ENCODE results near the gene RAB5B.
A peak's percentile ranks its signal among the peaks of the same experiment; 100 is the strongest.
"Not testable (repeated sequence)": the region's sequence is repeated elsewhere in the genome, so short reads cannot be mapped to it uniquely, and the experiment has no call there.

The RAB5B gene

DNA sequence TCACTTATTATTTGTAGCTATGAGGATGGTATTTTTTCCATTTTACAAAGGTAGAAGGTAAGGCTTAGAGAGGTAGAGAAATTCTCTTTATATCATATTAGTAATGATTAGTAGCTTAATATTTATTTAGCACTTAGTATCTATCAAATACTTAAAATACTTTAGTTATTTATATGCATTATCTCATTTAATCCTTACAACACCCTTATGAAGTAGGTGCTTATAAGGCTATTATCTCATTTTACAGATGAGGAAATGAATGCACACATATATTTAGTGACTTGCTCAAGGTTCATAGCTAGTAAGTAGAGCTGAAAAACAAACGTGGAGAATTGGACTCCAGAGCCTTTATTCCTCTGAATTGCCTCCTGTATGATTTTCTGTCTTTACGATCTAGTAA is 11.0 kb downstream of the RAB5B start:
- DNase-seq = no peak

DNA sequence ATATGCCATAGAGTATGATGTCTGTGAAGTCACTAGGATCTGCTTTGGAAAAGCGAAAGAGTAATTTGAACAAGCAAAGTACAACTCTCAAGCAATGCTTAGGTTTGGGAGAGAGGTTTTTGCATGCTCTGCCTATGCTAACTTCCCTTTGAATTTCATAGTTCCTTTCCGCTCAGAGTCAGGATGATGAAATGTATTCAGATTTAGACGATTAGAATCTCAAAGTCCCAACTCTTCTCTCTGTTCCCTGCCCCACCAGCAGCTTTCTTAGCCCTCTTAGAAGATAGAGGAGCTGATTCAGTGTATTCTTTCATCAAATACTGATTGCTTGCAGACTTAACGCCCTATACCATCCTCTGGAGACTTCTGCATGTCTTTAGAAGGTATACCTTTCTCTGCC is 11.5 kb downstream of the RAB5B start:
- no peak for DNase-seq

DNA sequence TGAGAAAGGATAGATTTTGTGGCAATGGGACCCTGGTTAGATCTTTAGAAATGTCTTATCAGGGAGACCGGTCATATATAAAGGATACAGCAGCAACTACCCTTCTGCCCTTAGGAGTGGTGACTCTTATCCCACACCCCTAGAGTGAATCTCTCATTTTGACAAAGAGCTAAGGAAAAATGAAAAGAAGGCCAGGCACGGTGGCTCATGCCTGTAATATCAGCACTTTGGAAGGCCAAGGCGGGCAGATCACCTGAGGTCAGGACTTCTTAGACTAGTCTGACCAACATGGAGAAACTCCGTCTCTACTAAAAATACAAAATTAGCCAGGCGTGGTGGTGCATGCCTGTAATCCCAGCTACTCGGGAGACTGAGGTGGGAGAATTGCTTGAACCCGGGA is 12.1 kb downstream of the RAB5B start:
- DNase-seq = not testable (repeated sequence)

GRCh38 chr12:55991110-55991509 is 17.2 kb downstream of the RAB5B start:
- no peak for DNase-seq

GRCh38 chr12:55993230-55993853 is 19.5 kb downstream of the RAB5B start:
- DNase-seq = no peak

DNA sequence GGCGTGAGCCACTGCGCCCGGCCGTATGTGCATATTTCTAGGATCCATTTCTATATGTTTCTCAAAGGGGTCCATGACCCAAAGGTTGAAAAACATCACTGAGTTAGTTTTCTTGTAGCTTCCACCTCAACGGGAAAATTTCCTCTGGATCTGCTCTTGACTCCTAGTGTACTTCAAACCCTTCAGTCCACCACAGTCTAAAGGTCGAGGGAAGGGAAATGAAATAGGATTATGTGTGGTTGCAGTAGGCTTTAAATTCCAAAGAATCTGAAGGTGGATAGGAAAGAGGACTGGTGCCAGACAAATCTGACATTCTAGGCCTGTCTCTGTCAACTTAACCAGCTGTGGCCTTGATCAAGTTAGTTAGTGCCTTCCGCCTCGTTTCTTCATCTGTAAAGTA is 21.5 kb downstream of the RAB5B start:
- no peak for DNase-seq

DNA sequence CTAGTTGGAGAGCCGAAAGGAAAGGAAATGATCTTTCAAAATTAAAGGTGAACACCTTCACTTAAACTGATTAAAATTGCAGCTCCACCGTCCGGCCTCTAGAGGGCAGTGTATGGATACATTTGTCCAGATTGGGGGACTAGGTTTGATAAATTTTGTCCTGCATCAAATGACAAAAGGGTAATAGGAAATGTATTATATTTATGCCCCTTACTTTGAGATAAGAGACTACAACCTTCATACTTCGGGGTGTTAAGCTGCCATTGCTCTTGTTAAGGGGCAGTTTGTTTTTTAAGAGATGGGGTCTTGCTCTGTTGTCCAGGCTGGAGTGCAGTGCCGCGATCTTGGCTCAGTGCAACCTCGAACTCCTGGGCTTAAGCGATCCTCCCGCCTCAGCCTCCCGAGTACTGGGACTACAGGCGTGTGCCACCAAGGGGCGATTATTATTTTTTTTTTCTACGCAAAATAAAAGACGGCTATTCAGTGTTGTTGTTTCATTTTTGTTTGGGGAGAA is 22.4 kb downstream of the RAB5B start:
- DNase-seq = peak; percentile 71 to 85

GRCh38 chr12:55996715-55997534 is 23.0 kb downstream of the RAB5B start, which contains the start of gene SUOX:
SUOX (plus strand) TSS chr12:55997276; CDS start chr12:56002222, 4,946 bp downstream.
- peak; percentile 52 to 80 for DNase-seq

DNA sequence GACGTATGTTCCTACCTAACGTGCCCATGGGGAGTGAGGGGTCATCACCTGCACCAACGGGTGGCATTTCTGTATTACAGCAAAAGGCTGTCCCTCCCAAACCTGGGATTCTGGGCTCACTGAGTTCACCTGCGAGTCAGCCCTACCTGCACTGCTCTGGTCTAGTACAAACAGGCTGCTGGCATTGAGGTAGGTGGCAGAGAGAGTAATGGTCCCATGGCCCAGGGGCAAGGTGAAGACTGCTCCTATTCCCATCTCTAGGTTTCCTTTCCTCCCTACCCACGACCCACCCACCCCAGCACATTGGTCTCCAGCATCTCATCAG is 23.6 kb downstream of the RAB5B start:
- DNase-seq = no peak

- peak in 1 of 2 donors; percentile 38 for DNase-seq
These were observed 25.6 kb downstream of the RAB5B start for GRCh38 chr12:55999522-55999921.

GRCh38 chr12:55999999-56000540 is 26.2 kb downstream of the RAB5B start:
- DNase-seq = not testable (repeated sequence)

DNA sequence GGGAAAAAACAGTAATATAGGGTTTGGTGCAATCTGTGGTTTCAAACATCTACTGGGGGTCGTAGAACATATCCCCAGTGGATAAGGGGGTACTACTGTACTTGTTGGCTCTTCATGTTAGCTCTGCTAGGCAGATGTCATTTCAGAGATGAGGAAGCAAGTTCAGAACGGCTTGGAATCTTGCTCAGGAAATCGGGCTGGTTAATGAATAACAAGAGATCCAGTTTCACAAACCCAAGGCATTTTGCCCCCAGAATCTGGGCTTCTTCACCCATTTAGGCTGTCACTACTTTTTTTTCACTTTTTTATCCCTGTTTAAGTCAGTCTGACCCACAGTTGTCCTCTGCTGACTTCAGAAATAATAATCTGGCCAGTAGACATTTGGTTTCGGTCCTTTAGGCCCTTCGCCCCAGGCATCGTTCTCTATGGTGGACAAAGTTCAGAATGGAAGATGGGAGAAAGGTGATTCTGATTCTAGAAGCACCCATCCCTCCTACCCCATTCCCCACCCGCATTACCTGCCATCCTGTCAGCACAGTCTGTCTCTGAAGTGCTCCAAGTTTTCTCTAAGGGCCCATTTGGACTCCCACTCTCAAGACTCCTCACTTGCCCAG is 27.7 kb downstream of the RAB5B start:
- DNase-seq = no peak

DNA sequence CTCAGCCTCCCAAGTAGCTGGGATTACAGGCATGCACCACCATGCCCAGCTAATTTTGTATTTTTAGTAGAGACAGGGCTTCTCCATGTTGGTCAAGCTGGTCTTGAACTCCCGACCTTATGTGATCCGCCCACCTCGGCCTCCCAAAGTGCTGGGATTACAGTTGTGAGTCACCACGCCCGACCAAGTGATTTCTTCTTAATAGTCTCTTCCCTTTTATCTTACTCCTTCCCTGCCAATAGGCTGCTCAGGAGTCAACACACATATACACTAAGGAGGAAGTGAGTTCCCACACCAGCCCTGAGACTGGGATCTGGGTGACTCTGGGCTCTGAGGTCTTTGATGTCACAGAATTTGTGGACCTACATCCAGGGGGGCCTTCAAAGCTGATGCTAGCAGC is 29.5 kb downstream of the RAB5B start:
- DNase-seq = peak in 1 of 2 donors; percentile 5

- DNase-seq = no peak
These were observed 30.3 kb downstream of the RAB5B start for GRCh38 chr12:56004211-56004610.

- DNase-seq = peak; percentile 59 to 75
These were observed 34.0 kb downstream of the RAB5B start for GRCh38 chr12:56007564-56008559.

GRCh38 chr12:56010111-56010570 is 36.3 kb downstream of the RAB5B start:
- DNase-seq = no peak

DNA sequence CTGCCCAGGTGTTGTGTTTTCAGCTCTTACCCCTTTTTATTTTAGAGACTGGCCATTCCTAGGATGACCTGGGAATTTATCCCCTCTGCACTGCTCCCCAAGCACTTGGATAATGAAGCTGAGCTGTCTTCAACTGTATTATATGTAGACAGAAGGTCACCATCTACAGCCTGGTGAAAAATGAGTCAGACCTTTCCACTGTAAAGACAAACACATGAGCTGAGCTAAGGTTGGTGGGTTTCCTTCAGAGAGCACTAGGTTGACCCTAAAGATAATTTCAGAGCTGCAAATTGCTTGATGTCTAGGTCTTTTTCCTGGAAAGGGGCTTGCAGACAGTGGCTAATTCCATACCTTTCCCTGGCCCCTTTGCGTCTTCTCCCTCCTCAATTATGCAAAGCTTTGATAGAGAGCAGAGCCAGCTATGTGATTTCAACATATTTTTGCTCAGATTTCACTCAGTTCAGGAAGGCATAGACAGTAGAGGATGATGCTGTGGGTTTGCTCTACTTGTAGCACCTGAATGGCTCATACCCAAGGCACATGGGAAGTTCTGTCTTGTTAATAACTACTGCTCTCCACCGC is 37.7 kb downstream of the RAB5B start:
- no peak for DNase-seq

- no peak for DNase-seq
These were observed 39.6 kb downstream of the RAB5B start for GRCh38 chr12:56013482-56013881.

- DNase-seq = no peak
These were observed 40.3 kb downstream of the RAB5B start for GRCh38 chr12:56014205-56014604.

DNA sequence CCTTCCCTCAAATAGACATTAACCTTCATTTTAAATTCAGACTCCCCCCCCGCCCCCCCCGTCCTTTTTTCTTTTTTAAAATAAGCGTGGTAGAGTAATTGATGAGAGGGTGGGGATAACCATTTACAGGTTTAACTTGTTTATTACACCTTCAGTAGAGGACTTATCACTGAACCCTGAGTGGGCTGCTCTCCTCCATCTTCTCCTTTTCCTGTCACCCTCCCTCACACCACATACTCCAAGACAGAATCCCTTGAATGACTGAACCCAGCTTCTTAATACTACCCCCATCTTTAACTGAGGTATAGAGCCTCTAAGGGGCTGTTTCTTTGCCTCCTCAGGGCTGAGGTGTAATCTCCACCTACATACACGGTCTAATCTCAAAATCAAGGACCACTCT is 43.3 kb downstream of the RAB5B start:
- DNase-seq = no peak

DNA sequence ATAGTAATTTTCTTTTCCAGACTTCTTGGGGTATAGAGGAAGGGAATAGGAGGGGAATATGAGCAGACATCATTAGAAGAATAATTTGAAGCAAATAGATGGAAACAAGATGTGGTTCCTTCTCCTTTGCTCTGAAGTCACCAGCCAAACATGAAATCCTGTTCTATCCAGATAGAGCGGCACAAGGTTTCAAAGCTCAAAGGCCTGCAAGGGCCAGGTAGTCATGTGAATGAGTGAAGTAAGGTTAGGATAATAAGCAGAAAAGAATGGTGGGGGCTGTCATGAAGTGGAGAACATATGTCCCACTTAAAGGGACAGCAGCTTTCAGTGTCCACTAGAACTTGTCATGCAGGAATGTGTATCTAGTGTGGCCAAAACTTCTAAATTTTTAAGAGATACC is 44.5 kb downstream of the RAB5B start:
- no peak for DNase-seq
